Peyer's patch (tissue), 4 donors: Measurements from ENCODE around the gene ZBTB20.

Experiments used
- POLR2A ChIP-seq, 2 donors: fragments of 450-650 bp; IDR thresholded peaks; one replicate each; pipeline ENCODE4 v1.5.1; 2017; ENCODE audit warnings: antibody characterized with exemption in 2 of 2, mild to moderate bottlenecking in 2 of 2, moderate library complexity in 2 of 2
- TF ChIP-seq, protein P1 (sequence below), 6 experiments: fragments of 450-650 bp in 4 of 6; fragments of 200-600 bp in 2 of 6; sonication (generic) in 1 of 6; IDR thresholded peaks; one replicate each; pipeline ENCODE4 v1.5.1; 2017 to 2019; ENCODE audit warnings: antibody characterized with exemption in 6 of 6, mild to moderate bottlenecking in 3 of 6, moderate library complexity in 1 of 6

DNA sequence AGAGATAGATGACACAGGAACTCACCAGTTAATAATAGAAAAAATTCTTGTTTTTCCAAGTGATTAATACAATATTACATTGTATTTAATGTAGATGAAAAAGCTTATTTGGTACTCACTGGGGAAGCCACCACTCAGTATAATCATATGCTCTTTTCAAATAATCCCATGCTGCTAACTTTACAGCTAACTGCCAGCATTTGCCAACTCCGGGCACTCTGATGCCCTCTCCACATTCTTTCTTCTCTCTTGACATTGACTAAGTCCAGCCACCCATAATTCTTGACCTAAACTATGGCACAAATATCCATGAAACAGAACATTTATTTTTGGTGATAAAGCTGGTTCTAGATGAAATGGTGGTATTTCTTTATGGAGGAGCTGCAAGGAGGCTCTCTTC is 384.9 kb downstream of the ZBTB20 start:
- TF ChIP-seq, protein P1, sequence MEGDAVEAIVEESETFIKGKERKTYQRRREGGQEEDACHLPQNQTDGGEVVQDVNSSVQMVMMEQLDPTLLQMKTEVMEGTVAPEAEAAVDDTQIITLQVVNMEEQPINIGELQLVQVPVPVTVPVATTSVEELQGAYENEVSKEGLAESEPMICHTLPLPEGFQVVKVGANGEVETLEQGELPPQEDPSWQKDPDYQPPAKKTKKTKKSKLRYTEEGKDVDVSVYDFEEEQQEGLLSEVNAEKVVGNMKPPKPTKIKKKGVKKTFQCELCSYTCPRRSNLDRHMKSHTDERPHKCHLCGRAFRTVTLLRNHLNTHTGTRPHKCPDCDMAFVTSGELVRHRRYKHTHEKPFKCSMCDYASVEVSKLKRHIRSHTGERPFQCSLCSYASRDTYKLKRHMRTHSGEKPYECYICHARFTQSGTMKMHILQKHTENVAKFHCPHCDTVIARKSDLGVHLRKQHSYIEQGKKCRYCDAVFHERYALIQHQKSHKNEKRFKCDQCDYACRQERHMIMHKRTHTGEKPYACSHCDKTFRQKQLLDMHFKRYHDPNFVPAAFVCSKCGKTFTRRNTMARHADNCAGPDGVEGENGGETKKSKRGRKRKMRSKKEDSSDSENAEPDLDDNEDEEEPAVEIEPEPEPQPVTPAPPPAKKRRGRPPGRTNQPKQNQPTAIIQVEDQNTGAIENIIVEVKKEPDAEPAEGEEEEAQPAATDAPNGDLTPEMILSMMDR (IDR thresholded peaks at IDR 0.05): no peak
- TF ChIP-seq POLR2A (IDR thresholded peaks at IDR 0.05): no peak
